Stimulated activated CD8-positive, alpha-beta memory T cell treated with anti-CD3 and anti-CD28 coated beads, Interleukin-15, amount 100 ng/mL, for 24 hours (primary cell): ENCODE results near the gene FGF3.

Source experiments
- DNase-seq: peaks from one replicate; pipeline ENCODE4 v3.0.0-alpha.2; 2020; ENCODE audit warnings: low read depth

FGF3 gene

GRCh38 chr11:69823641-69824265 lies 4.5 kb upstream of the FGF3 start:
- no peak for DNase-seq

- DNase-seq = no peak
Observed at GRCh38 chr11:69822676-69823494, 3.7 kb upstream of the FGF3 start.

- DNase-seq = no peak
Observed at GRCh38 chr11:69821511-69822040, 2.4 kb upstream of the FGF3 start.

GRCh38 chr11:69820441-69820840 lies 1.2 kb upstream of the FGF3 start:
- no peak for DNase-seq

- no peak for DNase-seq
Observed at GRCh38 chr11:69819541-69820070, 390 bp upstream of the FGF3 start.

- DNase-seq = no peak
Observed at GRCh38 chr11:69818231-69818602, 999 bp downstream of the FGF3 start.

GRCh38 chr11:69817265-69818230 lies 1.7 kb downstream of the FGF3 start:
- DNase-seq = no peak

- DNase-seq = no peak
Observed at GRCh38 chr11:69816671-69817070, 2.5 kb downstream of the FGF3 start.

GRCh38 chr11:69815973-69816372 lies 3.2 kb downstream of the FGF3 start:
- DNase-seq = no peak

GRCh38 chr11:69814902-69815301 lies 4.3 kb downstream of the FGF3 start:
- no peak for DNase-seq

GRCh38 chr11:69814411-69814810 lies 4.8 kb downstream of the FGF3 start:
- no peak for DNase-seq

GRCh38 chr11:69813839-69814238 lies 5.4 kb downstream of the FGF3 start:
- no peak for DNase-seq

- no peak for DNase-seq
Observed at GRCh38 chr11:69812946-69813345, 6.3 kb downstream of the FGF3 start.

- no peak for DNase-seq
Observed at GRCh38 chr11:69812256-69812655, 7.0 kb downstream of the FGF3 start.

GRCh38 chr11:69811431-69811830 lies 7.8 kb downstream of the FGF3 start:
- no peak for DNase-seq

GRCh38 chr11:69810289-69811118 lies 8.7 kb downstream of the FGF3 start:
- DNase-seq = no peak

- no peak for DNase-seq
Observed at GRCh38 chr11:69808667-69809086, 10.5 kb downstream of the FGF3 start.

GRCh38 chr11:69807106-69807815 lies 12.0 kb downstream of the FGF3 start:
- no peak for DNase-seq

- no peak for DNase-seq
Observed at GRCh38 chr11:69804769-69805508, 14.3 kb downstream of the FGF3 start.
